Colonic mucosa (tissue), 4 donors: ENCODE measurements around the gene NR3C1. TPM values are rescaled to one million over a fixed set of nuclear protein-coding genes. Genes with fewer than 3 reads are reported as not detected.

Experiments used
- DNase-seq: peaks from one replicate; pipeline ENCODE4 v3.0.0-alpha.2; 2020
- H3K27ac ChIP-seq: fragments of 200-600 bp; one replicate; pipeline ENCODE4 v1.8.0; 2021
- H3K27me3 ChIP-seq: fragments of 200-600 bp; one replicate; pipeline ENCODE4 v1.8.0; 2021
- H3K36me3 ChIP-seq: fragments of 200-600 bp; one replicate; pipeline ENCODE4 v1.8.0; 2021
- H3K4me1 ChIP-seq: fragments of 200-600 bp; one replicate; pipeline ENCODE4 v1.8.0; 2021; ENCODE audit warnings: mild to moderate bottlenecking
- H3K4me3 ChIP-seq: fragments of 200-600 bp; one replicate; pipeline ENCODE4 v1.8.0; 2021
- H3K9ac ChIP-seq, 2 donors: one replicate each; pipeline ENCODE4 v1.7.0; 2013; ENCODE audit warnings: control low read depth in 2 of 2, low read depth in 2 of 2, low read length in 2 of 2
- H3K9me3 ChIP-seq: fragments of 200-600 bp; one replicate; pipeline ENCODE4 v1.8.0; 2021
- intact Hi-C: fragments of 100-400 bp; cut with DNase I; formaldehyde crosslinking; loops from one replicate; pipeline ENCODE4 v1.14.1; 2022
- total RNA-seq, 2 donors: library from RNA; stranded (reverse); fragmentation: NEBNext Ultra II Directional in 1 of 2; extraction: Animal tissue kit (Norgen Biotek cat#: 25700) in 1 of 2; gene quantifications; one replicate each; pipeline ENCODE4 v1.2.1, GENCODE V29; 2021
- TF ChIP-seq, protein P1 (sequence below): fragments of 200-600 bp; IDR thresholded peaks from one replicate; pipeline ENCODE4 v1.8.0; 2022; ENCODE audit warnings: antibody characterized with exemption, mild to moderate bottlenecking
- donor health status: healthy.
- donor health status: DM: no; HTN: no; CAD: no.
- donor health status: DM: no; HTN: no; CAD: no.

Gene NR3C1
- total RNA-seq, 2 donors from 2014 or later = 13.0 to 23.5 TPM

DNA sequence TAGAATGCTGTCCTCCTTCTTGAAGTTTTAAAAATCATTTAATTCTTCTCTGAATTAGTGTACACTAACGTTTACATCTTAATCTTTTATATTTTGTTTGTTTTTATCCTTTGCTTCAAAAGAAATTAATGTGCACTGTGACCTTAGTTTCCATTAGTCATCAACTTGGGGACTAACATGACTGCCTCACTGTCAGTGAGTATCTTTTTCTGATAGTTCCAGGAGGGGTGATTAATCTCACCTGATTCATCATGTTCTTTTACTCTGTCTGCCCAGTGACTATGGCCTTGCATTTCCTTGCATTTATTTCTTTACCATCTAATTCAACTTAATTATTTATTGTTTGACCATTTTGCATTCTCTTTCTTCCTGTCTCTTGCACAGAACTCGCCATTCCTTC lies 33.4 kb upstream of the NR3C1 start:
- TF ChIP-seq, protein P1, sequence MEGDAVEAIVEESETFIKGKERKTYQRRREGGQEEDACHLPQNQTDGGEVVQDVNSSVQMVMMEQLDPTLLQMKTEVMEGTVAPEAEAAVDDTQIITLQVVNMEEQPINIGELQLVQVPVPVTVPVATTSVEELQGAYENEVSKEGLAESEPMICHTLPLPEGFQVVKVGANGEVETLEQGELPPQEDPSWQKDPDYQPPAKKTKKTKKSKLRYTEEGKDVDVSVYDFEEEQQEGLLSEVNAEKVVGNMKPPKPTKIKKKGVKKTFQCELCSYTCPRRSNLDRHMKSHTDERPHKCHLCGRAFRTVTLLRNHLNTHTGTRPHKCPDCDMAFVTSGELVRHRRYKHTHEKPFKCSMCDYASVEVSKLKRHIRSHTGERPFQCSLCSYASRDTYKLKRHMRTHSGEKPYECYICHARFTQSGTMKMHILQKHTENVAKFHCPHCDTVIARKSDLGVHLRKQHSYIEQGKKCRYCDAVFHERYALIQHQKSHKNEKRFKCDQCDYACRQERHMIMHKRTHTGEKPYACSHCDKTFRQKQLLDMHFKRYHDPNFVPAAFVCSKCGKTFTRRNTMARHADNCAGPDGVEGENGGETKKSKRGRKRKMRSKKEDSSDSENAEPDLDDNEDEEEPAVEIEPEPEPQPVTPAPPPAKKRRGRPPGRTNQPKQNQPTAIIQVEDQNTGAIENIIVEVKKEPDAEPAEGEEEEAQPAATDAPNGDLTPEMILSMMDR = no peak
- Histone ChIP-seq H3K4me1 (no peaks in the 10 kb centered on the region), H3K27ac (no peak overlapping the region), H3K36me3 (no peaks in the 10 kb centered on the region), H3K9ac (no peak overlapping the region), H3K9me3 (no peaks in the 10 kb centered on the region), H3K27me3 (no peaks in the 10 kb centered on the region), H3K4me3 (no peak overlapping the region)
- intact Hi-C loops = no loop called here
- DNase-seq = no peak

DNA sequence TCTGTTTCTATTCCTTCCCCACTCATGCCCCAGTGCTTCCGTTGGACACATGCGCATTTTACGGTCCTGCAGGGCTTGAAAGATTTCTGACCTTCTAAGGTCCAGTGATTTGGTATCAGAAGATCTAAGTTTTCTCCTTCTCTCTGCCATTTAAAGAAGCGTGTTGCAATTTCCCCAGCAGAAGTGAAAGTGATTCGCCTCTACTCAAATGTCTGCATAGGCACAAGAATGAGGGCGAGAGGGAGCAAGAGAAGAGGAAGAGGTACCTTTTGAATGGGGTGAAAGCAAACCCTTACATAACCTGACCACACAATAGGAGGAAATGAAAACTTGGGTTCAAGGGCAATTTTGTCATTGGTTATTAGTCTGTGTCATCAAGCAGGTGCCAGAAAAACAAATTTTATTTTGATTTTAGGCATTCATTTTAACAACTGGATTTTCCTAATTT lies 31.7 kb upstream of the NR3C1 start:
- H3K27me3 ChIP-seq = no peaks in the 10 kb centered on the region
- TF ChIP-seq, protein P1 = no peak
- no peaks in the 10 kb centered on the region for H3K9me3 ChIP-seq
- H3K27ac ChIP-seq = peak overlapping the region; percentile 0
- no peak overlapping the region for H3K9ac ChIP-seq
- DNase-seq = peak; percentile 24
- no peaks in the 10 kb centered on the region for H3K4me1 ChIP-seq
- H3K36me3 ChIP-seq = no peaks in the 10 kb centered on the region
- intact Hi-C loops = no loop called here
- H3K4me3 ChIP-seq = no peak overlapping the region

DNA sequence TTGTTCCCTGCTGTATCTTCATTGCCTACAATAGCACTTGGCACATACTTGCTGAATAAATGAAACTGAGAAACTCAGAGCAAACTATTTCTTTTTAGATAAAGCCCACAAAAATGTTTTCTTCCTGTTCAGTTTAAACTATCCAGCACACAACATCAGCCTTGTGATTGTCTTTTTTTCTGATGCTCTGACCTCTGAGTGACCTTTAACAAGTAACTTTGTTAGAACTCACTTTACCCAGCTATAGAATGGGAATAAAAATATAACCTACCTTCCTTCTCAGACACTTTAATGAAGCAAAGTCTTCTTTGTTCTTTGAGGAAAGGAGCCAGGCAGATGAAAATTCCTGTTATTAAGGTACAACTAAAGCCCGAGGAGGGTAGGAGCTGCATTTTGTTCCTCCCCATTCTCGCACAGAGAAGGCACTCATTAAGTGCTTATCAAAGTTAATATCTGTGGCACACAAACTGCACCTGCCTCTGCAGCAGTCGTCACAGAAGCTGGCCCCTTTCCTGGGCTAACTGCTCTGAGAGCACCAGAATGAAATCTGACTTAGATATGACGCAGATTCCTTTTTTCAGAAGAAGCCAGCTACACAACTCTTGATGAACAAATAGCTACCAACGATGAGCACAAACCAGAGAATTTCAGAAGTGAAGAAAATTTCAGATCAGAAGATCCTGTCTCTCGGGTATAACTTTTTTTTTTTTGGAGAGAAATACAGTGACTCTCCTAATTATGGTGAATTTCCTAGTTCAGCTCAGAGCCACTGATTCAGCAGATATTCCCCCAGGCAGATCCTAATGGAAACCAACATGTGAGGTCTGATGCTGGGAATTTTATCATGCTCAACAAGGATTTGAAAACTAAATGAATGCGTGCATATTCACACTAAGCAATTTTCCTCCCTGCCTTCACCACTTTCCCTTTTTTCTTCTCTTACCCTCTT lies 31.0 kb upstream of the NR3C1 start:
- Histone ChIP-seq H3K9me3 (no peaks in the 10 kb centered on the region), H3K9ac (no peak overlapping the region), H3K27ac (peak overlapping the region; percentile 0), H3K4me3 (no peak overlapping the region), H3K4me1 (no peaks in the 10 kb centered on the region), H3K27me3 (no peaks in the 10 kb centered on the region), H3K36me3 (no peaks in the 10 kb centered on the region)
- intact Hi-C loops = no loop called here
- no peak for DNase-seq
- TF ChIP-seq, protein P1 = no peak

DNA sequence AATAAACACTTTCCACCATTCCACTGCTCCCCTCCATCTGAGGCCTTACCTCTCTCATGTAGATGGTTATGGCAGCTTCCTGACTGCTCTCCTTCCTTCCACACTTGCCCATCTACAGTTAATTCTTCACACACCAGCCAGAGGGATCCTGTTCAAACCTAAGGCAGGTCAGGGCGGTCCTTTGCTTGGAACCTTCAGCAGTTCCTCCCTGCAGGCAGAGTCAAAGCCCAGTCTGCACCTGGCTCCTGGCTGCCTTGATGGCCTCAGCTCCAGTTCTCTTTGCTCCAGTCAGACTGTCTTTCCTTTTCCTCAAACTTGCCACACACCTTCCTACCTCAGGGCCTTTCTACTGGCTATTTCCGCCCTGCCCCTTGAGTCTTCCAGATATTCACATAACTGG lies 30.2 kb upstream of the NR3C1 start:
- Histone ChIP-seq H3K27ac (no peak overlapping the region), H3K9me3 (no peaks in the 10 kb centered on the region), H3K4me3 (no peak overlapping the region), H3K9ac (no peak overlapping the region), H3K27me3 (no peaks in the 10 kb centered on the region), H3K36me3 (no peaks in the 10 kb centered on the region), H3K4me1 (no peaks in the 10 kb centered on the region)
- DNase-seq = no peak
- intact Hi-C loops = no loop called here
- TF ChIP-seq, protein P1 = no peak

DNA sequence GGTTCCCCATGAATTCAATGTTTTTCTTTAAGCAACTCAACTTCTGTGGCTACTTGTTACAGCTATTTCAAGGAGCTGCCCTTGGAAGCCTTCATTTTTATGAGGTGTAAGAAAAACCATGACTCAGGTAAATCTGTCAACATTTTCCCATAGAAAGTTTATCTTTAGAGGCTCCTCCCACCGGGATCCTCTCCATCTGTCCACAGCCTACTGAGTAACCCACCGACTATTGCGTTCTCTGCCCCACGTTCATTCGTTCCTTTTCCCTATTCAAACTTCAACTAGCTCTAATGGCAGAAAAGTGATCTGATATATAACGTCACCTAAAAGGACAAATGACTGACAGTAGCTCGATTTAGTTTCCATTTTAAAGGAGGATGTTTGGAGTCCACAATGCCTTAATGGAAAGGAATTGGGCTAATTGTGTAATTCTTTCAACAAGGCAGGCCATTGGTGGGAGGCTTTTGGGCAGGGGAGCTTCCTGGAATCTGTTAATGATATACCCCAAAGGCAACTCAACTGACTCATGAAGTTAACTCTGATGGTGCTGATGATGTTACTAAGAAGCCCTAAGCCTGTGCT lies 29.3 kb upstream of the NR3C1 start:
- intact Hi-C loops = no loop called here
- TF ChIP-seq, protein P1 = no peak
- H3K4me1 ChIP-seq = no peaks in the 10 kb centered on the region
- no peak for DNase-seq
- H3K27me3 ChIP-seq = no peaks in the 10 kb centered on the region
- H3K27ac ChIP-seq = no peak overlapping the region
- H3K9me3 ChIP-seq = no peaks in the 10 kb centered on the region
- H3K36me3 ChIP-seq = no peaks in the 10 kb centered on the region
- H3K9ac ChIP-seq = no peak overlapping the region
- no peak overlapping the region for H3K4me3 ChIP-seq
